ENCODE measurements around the gene TMEM184A. TPM values are rescaled to one million over a fixed set of nuclear protein-coding genes. Genes with fewer than 3 reads are reported as not detected.

TMEM184A gene
- total RNA-seq, 2 donors from 2014 or later, result 0.28 TPM; not detected in 1

GRCh38 chr7:1567049-1567771, 11.2 kb upstream of the TMEM184A start:
- TF ChIP-seq CTCF (IDR thresholded peaks at IDR 0.05), result no peak
- DNase-seq (ENCODE audit: low spot score), result no peak
- peaks cover 14% of the 10 kb centered on the region for H3K36me3 ChIP-seq
- no peaks in the 10 kb centered on the region for H3K27me3 ChIP-seq
- peaks cover 3 to 33% of the 10 kb centered on the region in 2 donors for H3K4me1 ChIP-seq
- H3K4me3 ChIP-seq, result no peak overlapping the region
- H3K9me3 ChIP-seq, result no peaks in the 10 kb centered on the region
- no peak overlapping the region for H3K27ac ChIP-seq

GRCh38 chr7:1566687-1567048, 10.7 kb upstream of the TMEM184A start:
- DNase-seq (ENCODE audit: low spot score), result no peak
- no peaks in the 10 kb centered on the region for H3K9me3 ChIP-seq
- H3K36me3 ChIP-seq, result peaks cover 14% of the 10 kb centered on the region
- no peak for TF ChIP-seq CTCF (IDR thresholded peaks at IDR 0.05)
- H3K4me1 ChIP-seq, result peaks cover 3 to 27% of the 10 kb centered on the region in 2 donors
- H3K27ac ChIP-seq, result no peak overlapping the region
- H3K27me3 ChIP-seq, result no peaks in the 10 kb centered on the region
- H3K4me3 ChIP-seq, result no peak overlapping the region

GRCh38 chr7:1564603-1565022, 8.6 kb upstream of the TMEM184A start:
- Histone ChIP-seq H3K27ac (no peak overlapping the region), H3K9me3 (no peaks in the 10 kb centered on the region), H3K4me1 (peaks cover 3 to 15% of the 10 kb centered on the region in 2 donors), H3K27me3 (no peaks in the 10 kb centered on the region), H3K36me3 (peaks cover 14% of the 10 kb centered on the region), H3K4me3 (no peak overlapping the region)
- no peak for DNase-seq (ENCODE audit: low spot score)
- no peak for TF ChIP-seq CTCF (IDR thresholded peaks at IDR 0.05)

- H3K27ac ChIP-seq, result no peak overlapping the region
- H3K4me1 ChIP-seq, result peaks cover 2 to 10% of the 10 kb centered on the region in 2 donors
- peaks cover 14% of the 10 kb centered on the region for H3K36me3 ChIP-seq
- DNase-seq (ENCODE audit: low spot score), result no peak
- H3K4me3 ChIP-seq, result no peak overlapping the region
- no peak for TF ChIP-seq CTCF (IDR thresholded peaks at IDR 0.05)
- no peaks in the 10 kb centered on the region for H3K27me3 ChIP-seq
- H3K9me3 ChIP-seq, result no peaks in the 10 kb centered on the region
Measured at GRCh38 chr7:1563981-1564602, 8.1 kb upstream of the TMEM184A start.

- H3K27me3 ChIP-seq, result no peaks in the 10 kb centered on the region
- H3K27ac ChIP-seq, result no peak overlapping the region
- no peak for TF ChIP-seq CTCF (IDR thresholded peaks at IDR 0.05)
- no peaks in the 10 kb centered on the region for H3K9me3 ChIP-seq
- peaks cover 0 to 4% of the 10 kb centered on the region in 2 donors for H3K4me1 ChIP-seq
- DNase-seq (ENCODE audit: low spot score), result no peak
- H3K36me3 ChIP-seq, result peaks cover 12% of the 10 kb centered on the region
- no peak overlapping the region for H3K4me3 ChIP-seq
Measured at GRCh38 chr7:1562597-1563051, 6.6 kb upstream of the TMEM184A start.
